Hepatocyte (in vitro differentiated cells): ENCODE measurements around the gene PAOX. TPM values are rescaled to one million over a fixed set of nuclear protein-coding genes. Genes with fewer than 3 reads are reported as not detected.
"Not testable (repeated sequence)": the region's sequence is repeated elsewhere in the genome, so short reads cannot be mapped to it uniquely, and the experiment has no call there.

ENCODE experiments used
- DNase-seq: peaks from one replicate; pipeline ENCODE4 v3.0.0-alpha.2; 2016; ENCODE audit warnings: low spot score
- H2AFZ ChIP-seq: fragments of 200-600 bp; sonication (generic); 2 replicates; pipeline ENCODE4 v1.6.0; 2016; ENCODE audit warnings: antibody characterized with exemption, mild to moderate bottlenecking
- H3K27ac ChIP-seq: fragments of 200-600 bp; sonication (generic); 2 replicates; pipeline ENCODE4 v1.5.1; 2016; ENCODE audit warnings: mild to moderate bottlenecking
- H3K27me3 ChIP-seq: fragments of 200-600 bp; sonication (generic); 2 replicates; pipeline ENCODE4 v1.6.1; 2016
- H3K36me3 ChIP-seq: fragments of 200-600 bp; sonication (generic); replicated peaks from 2 replicates; pipeline ENCODE4 v1.5.1; 2016; ENCODE audit warnings: low read depth; ENCODE audit not compliant: insufficient read depth
- H3K4me1 ChIP-seq: fragments of 200-600 bp; sonication (generic); 2 replicates; pipeline ENCODE4 v1.5.1; 2016; ENCODE audit warnings: mild to moderate bottlenecking, moderate library complexity; ENCODE audit not compliant: insufficient read depth
- H3K4me2 ChIP-seq: fragments of 200-600 bp; sonication (generic); 2 replicates; pipeline ENCODE4 v1.6.0; 2016
- H3K4me3 ChIP-seq: fragments of 200-600 bp; sonication (generic); 2 replicates; pipeline ENCODE4 v1.5.1; 2016; ENCODE audit warnings: mild to moderate bottlenecking
- H3K79me2 ChIP-seq: fragments of 200-600 bp; sonication (generic); 2 replicates; pipeline ENCODE4 v1.6.0; 2017; ENCODE audit warnings: mild to moderate bottlenecking
- H3K9me2 ChIP-seq: fragments of 200-600 bp; sonication (generic); replicated peaks from 2 replicates; pipeline ENCODE4 v1.6.0; 2017; ENCODE audit warnings: mild to moderate bottlenecking; ENCODE audit not compliant: insufficient read depth
- H3K9me3 ChIP-seq: fragments of 200-600 bp; sonication (generic); 2 replicates; pipeline ENCODE4 v1.5.1; 2016; ENCODE audit warnings: low read depth, mild to moderate bottlenecking
- H4K20me1 ChIP-seq: fragments of 200-600 bp; sonication (generic); 2 replicates; pipeline ENCODE4 v1.6.0; 2016; ENCODE audit warnings: mild to moderate bottlenecking; ENCODE audit not compliant: insufficient read depth, poor library complexity, severe bottlenecking
- EZH2 ChIP-seq: fragments of 200-600 bp; sonication (generic); IDR thresholded peaks from 2 replicates; pipeline ENCODE4 v1.6.1; 2016; ENCODE audit warnings: antibody characterized with exemption, mild to moderate bottlenecking, borderline replicate concordance
- EZH2phosphoT487 ChIP-seq: fragments of 200-600 bp; sonication (generic); IDR thresholded peaks from one replicate; pipeline ENCODE4 v1.6.1; 2018; ENCODE audit warnings: antibody characterized with exemption, mild to moderate bottlenecking, low read depth, moderate library complexity; ENCODE audit not compliant: unreplicated experiment, severe bottlenecking
- WGBS: methylation state at CpG from one replicate; pipeline ENCODE4 v1.1.6; 2016; ENCODE audit warnings: low lambda C conversion rate; ENCODE audit errors: missing lambda C conversion rate; 5-methylcytosine and 5-hydroxymethylcytosine counted together
- polyA plus RNA-seq: library from polyadenylated mRNA; unstranded; fragments of >200 nt; fragmentation: Nextera tagmentation; extraction: Ambion mirVana; gene quantifications from 2 replicates; pipeline ENCODE4 v1.2.1, GENCODE V29; 2016
- total RNA-seq: library from RNA; depleted of rRNA; stranded (reverse); fragments of >200 nt; gene quantifications from 2 replicates; pipeline ENCODE4 v1.2.3, GENCODE V29; 2014
- TF ChIP-seq, protein P1 (sequence below): fragments of 200-600 bp; sonication (generic); IDR thresholded peaks from 2 replicates; pipeline ENCODE4 v1.5.1; 2016; ENCODE audit warnings: antibody characterized with exemption, mild to moderate bottlenecking; ENCODE audit not compliant: poor library complexity

The PAOX gene
- total and polyA plus RNA-seq, 2 experiments from 2014 or later = 11.5 to 19.6 TPM

DNA sequence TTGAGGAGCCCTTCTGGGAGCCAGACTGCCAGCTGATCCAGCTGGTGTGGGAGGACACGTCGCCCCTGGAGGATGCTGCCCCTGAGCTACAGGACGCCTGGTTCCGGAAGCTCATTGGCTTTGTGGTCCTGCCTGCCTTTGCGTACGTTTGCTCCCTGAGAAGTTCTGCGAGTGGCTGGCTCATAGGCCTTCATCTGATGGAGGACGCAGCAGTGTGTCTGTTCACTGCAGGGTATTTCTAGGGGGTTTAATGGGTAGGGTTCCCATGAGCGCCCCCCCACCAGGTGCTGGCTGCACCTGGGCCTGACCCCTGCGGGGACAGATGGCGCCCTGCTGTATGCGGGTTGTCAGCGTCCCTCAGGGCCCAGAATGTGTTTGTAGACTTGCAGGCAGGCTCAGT, 5.0 kb downstream of the PAOX start:
- Histone ChIP-seq H4K20me1 (no peaks in the 10 kb centered on the region), H3K9me2 (no peaks in the 10 kb centered on the region), H3K4me3 (no peak overlapping the region), H3K9me3 (no peaks in the 10 kb centered on the region), H3K4me1 (peaks cover 6% of the 10 kb centered on the region), H3K79me2 (peaks cover 9% of the 10 kb centered on the region), H3K4me2 (no peak overlapping the region), H3K36me3 (no peaks in the 10 kb centered on the region), H3K27me3 (no peaks in the 10 kb centered on the region), H2AFZ (no peak overlapping the region), H3K27ac (no peak overlapping the region)
- TF ChIP-seq EZH2phosphoT487 = no peak
- TF ChIP-seq EZH2 = no peak
- TF ChIP-seq, protein P1, sequence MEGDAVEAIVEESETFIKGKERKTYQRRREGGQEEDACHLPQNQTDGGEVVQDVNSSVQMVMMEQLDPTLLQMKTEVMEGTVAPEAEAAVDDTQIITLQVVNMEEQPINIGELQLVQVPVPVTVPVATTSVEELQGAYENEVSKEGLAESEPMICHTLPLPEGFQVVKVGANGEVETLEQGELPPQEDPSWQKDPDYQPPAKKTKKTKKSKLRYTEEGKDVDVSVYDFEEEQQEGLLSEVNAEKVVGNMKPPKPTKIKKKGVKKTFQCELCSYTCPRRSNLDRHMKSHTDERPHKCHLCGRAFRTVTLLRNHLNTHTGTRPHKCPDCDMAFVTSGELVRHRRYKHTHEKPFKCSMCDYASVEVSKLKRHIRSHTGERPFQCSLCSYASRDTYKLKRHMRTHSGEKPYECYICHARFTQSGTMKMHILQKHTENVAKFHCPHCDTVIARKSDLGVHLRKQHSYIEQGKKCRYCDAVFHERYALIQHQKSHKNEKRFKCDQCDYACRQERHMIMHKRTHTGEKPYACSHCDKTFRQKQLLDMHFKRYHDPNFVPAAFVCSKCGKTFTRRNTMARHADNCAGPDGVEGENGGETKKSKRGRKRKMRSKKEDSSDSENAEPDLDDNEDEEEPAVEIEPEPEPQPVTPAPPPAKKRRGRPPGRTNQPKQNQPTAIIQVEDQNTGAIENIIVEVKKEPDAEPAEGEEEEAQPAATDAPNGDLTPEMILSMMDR = no peak
- WGBS = 92% methylated on average over 13 of the region's 13 CpGs
- DNase-seq = no peak

DNA sequence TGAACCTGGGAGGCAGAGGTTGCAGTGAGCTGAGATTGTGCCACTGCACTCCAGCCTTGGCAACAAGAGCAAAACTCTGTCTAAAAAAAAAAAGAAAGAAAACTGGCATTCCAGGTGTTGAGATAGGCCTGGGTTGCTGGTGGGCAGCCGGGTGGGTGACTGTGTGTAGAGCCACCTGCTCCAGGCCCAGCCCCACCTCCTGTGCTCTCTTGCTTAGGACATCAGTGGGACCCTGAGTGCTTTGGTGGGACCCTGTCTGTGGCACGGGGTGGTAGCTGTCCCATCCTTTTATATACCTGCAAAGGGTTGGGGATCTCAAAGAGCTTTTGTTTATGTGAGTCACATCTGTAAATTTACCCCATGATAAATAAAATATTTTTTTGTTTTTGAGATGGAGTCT, 6.2 kb downstream of the PAOX start:
- no peaks in the 10 kb centered on the region for H3K36me3 ChIP-seq
- TF ChIP-seq EZH2 (no peak), EZH2phosphoT487 (no peak)
- TF ChIP-seq, protein P1 = no peak
- H3K9me3 ChIP-seq = no peaks in the 10 kb centered on the region
- no peaks in the 10 kb centered on the region for H4K20me1 ChIP-seq
- H3K27me3 ChIP-seq = no peaks in the 10 kb centered on the region
- no peak overlapping the region for H2AFZ ChIP-seq
- WGBS = 97% methylated on average over 2 of the region's 2 CpGs
- H3K4me3 ChIP-seq = no peak overlapping the region
- no peak for DNase-seq
- no peak overlapping the region for H3K27ac ChIP-seq
- H3K4me1 ChIP-seq = no peaks in the 10 kb centered on the region
- no peaks in the 10 kb centered on the region for H3K79me2 ChIP-seq
- no peaks in the 10 kb centered on the region for H3K9me2 ChIP-seq
- no peak overlapping the region for H3K4me2 ChIP-seq

DNA sequence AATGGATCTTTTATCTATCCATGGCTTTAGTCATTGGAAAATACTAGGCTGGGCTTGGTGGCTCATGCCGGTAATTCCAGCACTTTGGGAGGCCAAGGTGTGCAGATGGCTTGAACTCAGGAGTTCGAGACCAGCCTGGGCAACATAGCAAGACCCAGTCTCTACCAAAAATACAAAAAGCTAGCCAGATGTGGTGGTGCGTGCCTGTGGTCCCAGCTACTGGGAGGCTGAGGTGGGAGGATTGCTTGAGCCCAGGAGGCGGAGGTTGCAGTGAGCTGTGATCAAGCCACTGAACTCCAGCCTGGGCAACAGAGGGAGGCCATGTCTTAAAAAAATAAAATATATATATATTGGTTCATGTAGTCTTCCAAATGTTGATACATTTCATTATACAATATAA, 7.9 kb downstream of the PAOX start:
- not testable (repeated sequence) for H3K9me2 ChIP-seq, H3K27me3 ChIP-seq, H3K4me1 ChIP-seq, H3K4me3 ChIP-seq, H2AFZ ChIP-seq, DNase-seq, H3K36me3 ChIP-seq, H4K20me1 ChIP-seq, H3K27ac ChIP-seq, H3K79me2 ChIP-seq, H3K9me3 ChIP-seq, H3K4me2 ChIP-seq
- WGBS = 97% methylated on average over 4 of the region's 4 CpGs

DNA sequence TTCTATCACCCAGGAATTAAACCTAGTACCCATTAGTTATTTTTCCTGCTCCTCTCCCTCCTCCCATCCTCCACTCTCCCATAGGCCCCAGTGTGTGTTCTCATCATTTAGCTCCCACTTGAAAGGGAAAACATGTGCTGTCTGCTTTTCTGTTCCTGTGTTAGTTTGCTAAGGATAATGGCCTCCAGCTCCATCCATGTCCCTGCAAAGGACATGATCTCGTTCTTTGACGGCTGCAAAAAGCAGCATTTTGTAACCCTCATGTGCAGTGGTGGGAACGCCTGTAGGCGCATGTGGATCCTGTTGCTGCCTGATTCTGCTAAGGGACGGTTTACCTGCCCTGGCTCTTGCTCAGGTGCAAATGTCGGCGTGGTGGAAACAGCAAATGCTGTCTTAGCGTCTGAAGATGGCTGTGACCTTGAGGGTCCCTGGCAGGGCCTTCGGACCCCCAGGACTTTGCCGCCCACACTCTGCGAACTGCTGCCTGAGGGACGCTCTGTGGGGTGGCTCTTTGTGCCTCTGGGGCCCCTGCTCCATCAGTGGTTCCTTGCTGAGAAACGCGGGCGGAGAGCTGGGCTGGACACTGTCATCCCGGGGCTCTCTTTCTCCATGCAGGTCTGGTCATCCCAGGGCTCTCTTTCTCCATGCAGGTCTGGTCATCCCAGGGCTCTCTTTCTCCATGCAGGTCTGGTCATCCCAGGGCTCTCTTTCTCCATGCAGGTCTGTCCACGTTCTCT, 9.3 kb downstream of the PAOX start:
- Histone ChIP-seq H3K36me3 (no peaks in the 10 kb centered on the region), H3K27me3 (no peaks in the 10 kb centered on the region), H3K9me3 (no peaks in the 10 kb centered on the region), H3K4me3 (no peak overlapping the region), H2AFZ (no peak overlapping the region), H3K9me2 (no peaks in the 10 kb centered on the region), H3K4me1 (no peaks in the 10 kb centered on the region), H4K20me1 (no peaks in the 10 kb centered on the region), H3K79me2 (no peaks in the 10 kb centered on the region), H3K4me2 (no peak overlapping the region), H3K27ac (no peak overlapping the region)
- DNase-seq = no peak
- TF ChIP-seq EZH2 (no peak), EZH2phosphoT487 (no peak)
- TF ChIP-seq, protein P1 = no peak
- whole genome bisulfite sequencing = 91% methylated on average over 17 of the region's 17 CpGs
